Chondrocyte (in vitro differentiated cells): Measurements from ENCODE around the gene RNF39. TPM values are rescaled to one million over a fixed set of nuclear protein-coding genes. Genes with fewer than 3 reads are reported as not detected.

ENCODE experiments used
- DNase-seq: peaks from one replicate; pipeline ENCODE4 v3.0.0; 2021; ENCODE audit warnings: mixed read lengths, low spot score
- H3K27ac Mint-ChIP-seq: one replicate; pipeline ENCODE4 v1.8.0; 2021; ENCODE audit warnings: mild to moderate bottlenecking, moderate library complexity, mixed read lengths; ENCODE audit not compliant: unreplicated experiment
- H3K27me3 Mint-ChIP-seq: 2 replicates; pipeline ENCODE4 v1.8.0; 2021; ENCODE audit warnings: low read depth, mixed read lengths
- H3K36me3 Mint-ChIP-seq: 2 replicates; pipeline ENCODE4 v1.8.0; 2021; ENCODE audit warnings: low read depth, mixed read lengths
- H3K4me1 Mint-ChIP-seq: 2 replicates; pipeline ENCODE4 v1.8.0; 2021; ENCODE audit warnings: low read depth, mild to moderate bottlenecking, mixed read lengths
- H3K4me3 Mint-ChIP-seq: one replicate; pipeline ENCODE4 v1.8.0; 2021; ENCODE audit warnings: mild to moderate bottlenecking, moderate library complexity, mixed read lengths; ENCODE audit not compliant: unreplicated experiment
- H3K9me3 Mint-ChIP-seq: 2 replicates; pipeline ENCODE4 v1.8.0; 2021; ENCODE audit warnings: low read depth, mixed read lengths
- total RNA-seq: library from RNA; stranded (reverse); gene quantifications from 3 replicates; pipeline ENCODE4 v1.2.1, GENCODE V29; 2021
- TF ChIP-seq, protein P1 (sequence below): fragments of 200-600 bp; sonication (generic); IDR thresholded peaks from 2 replicates; pipeline ENCODE4 v1.5.0; 2021; ENCODE audit warnings: antibody characterized with exemption, mild to moderate bottlenecking, moderate library complexity

RNF39 gene
- total RNA-seq, 1 donor from 2014 or later, result not detected

DNA sequence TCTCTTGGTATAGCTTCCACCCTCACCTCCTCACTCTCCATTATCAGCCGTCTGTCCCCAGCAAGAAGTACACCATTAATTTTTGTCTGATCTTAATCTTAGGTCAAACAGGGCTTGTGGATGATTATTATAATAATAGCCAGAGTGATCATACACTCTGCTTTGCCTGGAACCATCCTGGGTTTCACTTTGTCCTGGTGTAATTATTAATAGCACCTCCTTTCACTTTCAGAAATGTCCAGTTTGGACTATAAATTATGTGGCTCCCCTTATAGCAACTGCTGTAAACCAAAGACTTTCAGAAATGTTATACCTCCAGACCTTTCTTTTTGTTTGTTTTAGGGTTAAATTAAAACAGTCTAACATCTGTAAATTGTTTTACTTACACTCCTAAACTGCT, 38.3 kb upstream of the RNF39 start:
- Mint-ChIP-seq H3K27ac (no peak overlapping the region), H3K36me3 (no peaks in the 10 kb centered on the region), H3K4me1 (no peaks in the 10 kb centered on the region), H3K27me3 (peaks cover 45% of the 10 kb centered on the region), H3K4me3 (no peak overlapping the region), H3K9me3 (no peaks in the 10 kb centered on the region)
- TF ChIP-seq, protein P1, sequence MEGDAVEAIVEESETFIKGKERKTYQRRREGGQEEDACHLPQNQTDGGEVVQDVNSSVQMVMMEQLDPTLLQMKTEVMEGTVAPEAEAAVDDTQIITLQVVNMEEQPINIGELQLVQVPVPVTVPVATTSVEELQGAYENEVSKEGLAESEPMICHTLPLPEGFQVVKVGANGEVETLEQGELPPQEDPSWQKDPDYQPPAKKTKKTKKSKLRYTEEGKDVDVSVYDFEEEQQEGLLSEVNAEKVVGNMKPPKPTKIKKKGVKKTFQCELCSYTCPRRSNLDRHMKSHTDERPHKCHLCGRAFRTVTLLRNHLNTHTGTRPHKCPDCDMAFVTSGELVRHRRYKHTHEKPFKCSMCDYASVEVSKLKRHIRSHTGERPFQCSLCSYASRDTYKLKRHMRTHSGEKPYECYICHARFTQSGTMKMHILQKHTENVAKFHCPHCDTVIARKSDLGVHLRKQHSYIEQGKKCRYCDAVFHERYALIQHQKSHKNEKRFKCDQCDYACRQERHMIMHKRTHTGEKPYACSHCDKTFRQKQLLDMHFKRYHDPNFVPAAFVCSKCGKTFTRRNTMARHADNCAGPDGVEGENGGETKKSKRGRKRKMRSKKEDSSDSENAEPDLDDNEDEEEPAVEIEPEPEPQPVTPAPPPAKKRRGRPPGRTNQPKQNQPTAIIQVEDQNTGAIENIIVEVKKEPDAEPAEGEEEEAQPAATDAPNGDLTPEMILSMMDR, result no peak
- DNase-seq, result no peak

DNA sequence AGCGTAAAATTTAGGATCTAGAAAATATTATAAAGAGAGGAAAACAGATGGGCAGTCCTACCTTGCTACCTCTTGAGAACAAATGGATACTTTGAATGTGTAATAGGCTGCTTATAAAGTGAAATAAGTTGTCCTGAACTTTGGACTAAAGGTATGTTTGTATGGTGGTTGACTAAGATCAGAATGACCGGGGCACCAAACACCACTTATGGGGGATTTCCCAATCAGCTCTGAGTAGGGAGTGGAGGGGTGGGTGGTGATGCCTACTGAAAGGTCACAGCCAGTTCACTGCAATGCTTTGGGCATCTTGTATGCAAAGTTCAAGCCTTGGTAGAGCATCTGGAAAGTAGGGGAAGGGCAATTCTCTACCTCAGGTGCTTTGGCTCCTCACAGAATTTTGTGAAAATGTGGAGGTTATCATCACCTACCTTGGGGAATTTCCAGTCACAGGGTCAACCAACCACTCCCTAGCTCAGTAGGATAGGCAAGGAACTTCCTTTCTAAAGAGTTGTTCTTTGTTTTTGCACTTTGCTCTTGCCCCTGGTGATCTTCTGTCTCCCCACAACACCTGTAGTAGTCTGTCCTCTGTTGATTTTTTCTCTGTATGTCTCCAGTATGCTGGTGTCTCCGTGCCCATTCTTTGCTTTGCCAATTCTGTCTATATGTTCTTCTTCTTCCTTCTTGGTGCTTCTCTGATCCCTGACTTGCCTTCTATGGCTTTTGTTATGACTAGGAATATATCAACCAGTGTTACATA, 37.6 kb upstream of the RNF39 start, which contains the start of gene TRIM31:
Gene TRIM31, minus strand, starts transcription at position 88 of the 757 bp plus-strand sequence. CDS start 285 bp downstream, outside the sequence.
- peaks cover 50% of the 10 kb centered on the region for H3K27me3 Mint-ChIP-seq
- DNase-seq, result no peak
- H3K9me3 Mint-ChIP-seq, result no peaks in the 10 kb centered on the region
- H3K4me3 Mint-ChIP-seq, result no peak within 1 kb of the TSS
- no peaks in the 10 kb centered on the region for H3K36me3 Mint-ChIP-seq
- TF ChIP-seq, protein P1, result no peak
- H3K27ac Mint-ChIP-seq, result no peak within 1 kb of the TSS
- no peaks in the 10 kb centered on the region for H3K4me1 Mint-ChIP-seq

DNA sequence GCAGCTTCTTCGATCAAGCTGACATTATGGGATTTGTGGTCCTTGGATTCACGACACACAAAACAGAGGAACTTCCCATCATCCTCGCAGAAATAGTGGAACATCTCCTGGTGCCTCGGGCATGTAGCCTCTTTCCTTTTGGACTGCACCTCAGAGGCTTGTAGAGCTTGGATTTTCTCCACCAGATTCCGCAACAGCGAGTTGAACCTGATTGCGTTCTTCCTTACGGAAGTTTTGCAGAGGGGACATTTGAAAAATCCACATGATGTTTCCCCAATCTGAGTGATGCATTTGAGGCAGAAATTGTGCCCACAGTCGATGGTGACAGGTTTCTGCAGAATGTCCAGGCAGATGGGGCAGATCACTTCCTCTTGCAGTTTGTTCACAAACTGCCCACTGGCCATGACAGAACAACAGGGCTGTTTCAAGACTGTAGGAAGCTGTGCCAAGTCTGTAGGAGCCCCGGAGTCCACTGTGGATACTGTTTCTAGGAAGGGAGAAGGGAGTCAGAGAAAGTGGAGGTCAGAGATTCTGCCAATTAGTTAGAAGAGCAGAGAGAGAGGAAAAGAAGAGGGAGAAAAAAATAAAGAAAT, 36.9 kb upstream of the RNF39 start:
- H3K9me3 Mint-ChIP-seq, result no peaks in the 10 kb centered on the region
- DNase-seq, result no peak
- H3K4me3 Mint-ChIP-seq, result no peak overlapping the region
- peaks cover 54% of the 10 kb centered on the region for H3K27me3 Mint-ChIP-seq
- no peak overlapping the region for H3K27ac Mint-ChIP-seq
- H3K36me3 Mint-ChIP-seq, result peaks cover 2% of the 10 kb centered on the region
- H3K4me1 Mint-ChIP-seq, result no peaks in the 10 kb centered on the region
- TF ChIP-seq, protein P1, result no peak

DNA sequence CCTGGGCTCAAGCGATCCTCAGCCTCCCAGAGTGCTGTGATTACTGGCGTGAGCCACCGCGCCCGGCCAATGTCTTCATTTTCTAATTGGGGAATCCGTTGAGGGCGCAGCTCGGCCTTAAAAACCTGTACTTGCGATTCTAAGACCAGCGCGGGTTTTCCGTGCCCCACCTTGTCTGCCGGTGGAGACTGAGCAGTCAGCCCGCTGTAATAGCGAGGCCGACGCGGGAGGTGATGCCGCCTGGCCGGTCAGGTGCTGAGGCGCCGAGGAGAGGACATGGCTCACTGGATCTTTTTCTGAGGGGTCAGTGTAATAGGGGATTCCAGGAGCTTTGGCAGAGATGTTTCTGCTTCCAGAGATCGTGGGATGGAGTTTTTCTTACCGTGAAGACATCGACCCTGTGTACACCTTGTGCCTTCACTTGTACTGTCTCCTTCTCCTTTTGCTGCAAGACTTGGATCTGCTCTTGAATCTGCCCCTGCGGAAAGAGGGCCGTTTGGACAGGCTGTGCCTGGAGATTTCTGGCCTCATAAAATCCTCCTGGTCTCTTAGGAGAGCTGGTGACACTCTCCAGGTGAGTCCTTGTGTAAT, 35.8 kb upstream of the RNF39 start:
- H3K36me3 Mint-ChIP-seq, result peaks cover 2% of the 10 kb centered on the region
- TF ChIP-seq, protein P1, result no peak
- H3K9me3 Mint-ChIP-seq, result no peaks in the 10 kb centered on the region
- H3K4me3 Mint-ChIP-seq, result no peak overlapping the region
- no peak for DNase-seq
- H3K27ac Mint-ChIP-seq, result no peak overlapping the region
- H3K4me1 Mint-ChIP-seq, result no peaks in the 10 kb centered on the region
- peaks cover 54% of the 10 kb centered on the region for H3K27me3 Mint-ChIP-seq

DNA sequence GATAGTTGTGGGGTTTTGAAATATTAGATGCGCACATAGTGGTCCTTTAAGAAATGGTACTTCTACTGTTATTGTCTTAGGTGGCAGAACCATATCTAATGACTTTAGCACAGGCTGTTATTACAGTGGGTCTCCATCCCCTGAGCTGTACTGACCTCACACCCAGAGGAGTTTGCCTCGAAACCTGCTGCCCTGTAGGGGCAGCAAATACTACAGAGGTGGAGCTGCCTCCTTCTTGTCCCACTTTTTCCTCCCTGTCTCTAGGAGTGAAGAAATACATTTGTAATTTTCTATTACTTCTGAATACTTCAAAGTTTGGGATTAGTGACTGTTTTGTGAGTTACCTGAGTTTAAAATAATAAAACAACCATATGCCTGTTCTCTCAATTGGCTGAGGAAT, 29.1 kb upstream of the RNF39 start:
- Mint-ChIP-seq H3K27me3 (peaks cover 31% of the 10 kb centered on the region), H3K9me3 (no peaks in the 10 kb centered on the region), H3K4me1 (peaks cover 28% of the 10 kb centered on the region), H3K4me3 (no peak overlapping the region), H3K27ac (no peak overlapping the region), H3K36me3 (peaks cover 3% of the 10 kb centered on the region)
- TF ChIP-seq, protein P1, result no peak
- DNase-seq, result no peak
